SK-N-SH treated with all-trans-retinoic acid at 6 μM for 48 hours (cell line): ENCODE results near the gene AKT3.

Source experiments
- ATAC-seq: fragments of 200-7000 bp; cut with Tn5 transposase; 3 replicates; pipeline ENCODE4 v1.9.1; 2020; ENCODE audit warnings: mild to moderate bottlenecking, moderate library complexity
- ARNTL ChIP-seq: fragments of 450-650 bp; formaldehyde crosslinking; IDR thresholded peaks from 2 replicates; pipeline ENCODE4 v1.5.0; 2020; ENCODE audit warnings: low read depth, mild to moderate bottlenecking, moderate library complexity, borderline replicate concordance
- BACH2 ChIP-seq: fragments of 250-450 bp; sonication (Bioruptor Pico); IDR thresholded peaks from 2 replicates; pipeline ENCODE4 v1.9.0; 2021; ENCODE audit warnings: mild to moderate bottlenecking, borderline replicate concordance
- CREB5 ChIP-seq: fragments of 250-450 bp; sonication (Bioruptor Pico); IDR thresholded peaks from 2 replicates; pipeline ENCODE4 v1.5.1; 2020; ENCODE audit warnings: low read depth, mild to moderate bottlenecking, moderate library complexity
- CSDC2 ChIP-seq: fragments of 250-450 bp; sonication (Bioruptor Pico); IDR thresholded peaks from 2 replicates; pipeline ENCODE4 v1.5.0; 2020; ENCODE audit warnings: mild to moderate bottlenecking, moderate library complexity
- CSRNP3 ChIP-seq: fragments of 250-450 bp; sonication (Bioruptor Pico); IDR thresholded peaks from 2 replicates; pipeline ENCODE4 v1.5.1; 2021; ENCODE audit warnings: mild to moderate bottlenecking, moderate library complexity
- ESRRG ChIP-seq: fragments of 250-450 bp; sonication (Bioruptor Pico); IDR thresholded peaks from 2 replicates; pipeline ENCODE4 v1.6.1; 2021; ENCODE audit warnings: mild to moderate bottlenecking
- GLIS3 ChIP-seq: fragments of 250-450 bp; sonication (Bioruptor Pico); IDR thresholded peaks from 2 replicates; pipeline ENCODE4 v1.5.0; 2020; ENCODE audit warnings: mild to moderate bottlenecking, moderate library complexity
- ISL1 ChIP-seq: fragments of 250-450 bp; sonication (Bioruptor Pico); IDR thresholded peaks from 2 replicates; pipeline ENCODE4 v2.1.2; 2022; ENCODE audit warnings: mild to moderate bottlenecking, moderate library complexity
- OSR1 ChIP-seq: fragments of 250-450 bp; sonication (Bioruptor Pico); IDR thresholded peaks from 2 replicates; pipeline ENCODE4 v1.8.0; 2022; ENCODE audit warnings: moderate library complexity, mild to moderate bottlenecking, inconsistent platforms
- PATZ1 ChIP-seq: fragments of 250-450 bp; sonication (Bioruptor Pico); IDR thresholded peaks from 2 replicates; pipeline ENCODE4 v1.8.0; 2020; ENCODE audit warnings: mild to moderate bottlenecking, moderate library complexity, borderline replicate concordance
- POU6F1 ChIP-seq: fragments of 250-450 bp; sonication (Bioruptor Pico); IDR thresholded peaks from 2 replicates; pipeline ENCODE4 v1.8.0; 2021; ENCODE audit warnings: low read depth, mild to moderate bottlenecking, moderate library complexity, borderline replicate concordance
- PPARA ChIP-seq: fragments of 250-450 bp; sonication (Bioruptor Pico); IDR thresholded peaks from 2 replicates; pipeline ENCODE4 v1.5.0; 2020; ENCODE audit warnings: mild to moderate bottlenecking, borderline replicate concordance
- RARB ChIP-seq: fragments of 250-450 bp; sonication (Bioruptor Pico); IDR thresholded peaks from 2 replicates; pipeline ENCODE4 v1.8.0; 2021; ENCODE audit warnings: mild to moderate bottlenecking, moderate library complexity
- SNAI2 ChIP-seq: fragments of 250-450 bp; sonication (Bioruptor Pico); IDR thresholded peaks from 2 replicates; pipeline ENCODE4 v1.5.0; 2020; ENCODE audit warnings: mild to moderate bottlenecking, moderate library complexity
- TCF4 ChIP-seq: fragments of 250-450 bp; sonication (Bioruptor Pico); IDR thresholded peaks from 2 replicates; pipeline ENCODE4 v1.8.0; 2021; ENCODE audit warnings: mild to moderate bottlenecking, moderate library complexity, borderline replicate concordance
- TSHZ2 ChIP-seq: fragments of 250-450 bp; sonication (Bioruptor Pico); IDR thresholded peaks from 2 replicates; pipeline ENCODE4 v1.5.0; 2020; ENCODE audit warnings: mild to moderate bottlenecking, moderate library complexity
- ZC3H10 ChIP-seq: fragments of 250-450 bp; sonication (Bioruptor Pico); IDR thresholded peaks from 2 replicates; pipeline ENCODE4 v1.5.1; 2021; ENCODE audit warnings: mild to moderate bottlenecking, moderate library complexity
- ZFP3 ChIP-seq: fragments of 250-450 bp; sonication (Bioruptor Pico); IDR thresholded peaks from 2 replicates; pipeline ENCODE4 v1.5.0; 2020; ENCODE audit warnings: mild to moderate bottlenecking, moderate library complexity
- ZFP30 ChIP-seq: fragments of 450-650 bp; formaldehyde crosslinking; IDR thresholded peaks from 2 replicates; pipeline ENCODE4 v1.5.0; 2022; ENCODE audit warnings: mild to moderate bottlenecking, moderate library complexity
- ZNF565 ChIP-seq: fragments of 450-650 bp; formaldehyde crosslinking; conservative IDR thresholded peaks from 2 replicates; pipeline ENCODE4 v1.5.0; 2020; ENCODE audit warnings: low read depth, mild to moderate bottlenecking, moderate library complexity
- ZNF8 ChIP-seq: fragments of 450-650 bp; formaldehyde crosslinking; IDR thresholded peaks from 2 replicates; pipeline ENCODE4 v1.5.0; 2020; ENCODE audit warnings: mild to moderate bottlenecking, moderate library complexity

AKT3 gene

GRCh38 chr1:243564814-243565213 is 285.2 kb downstream of the AKT3 start:
- no peak for ATAC-seq
- TF ChIP-seq ZNF565 (CRISPR knock-in tag) (no peak), PPARA (CRISPR knock-in tag) (no peak), OSR1 (CRISPR knock-in tag) (no peak), SNAI2 (CRISPR knock-in tag) (no peak), ARNTL (CRISPR knock-in tag) (no peak), ZNF8 (CRISPR knock-in tag) (no peak), RARB (CRISPR knock-in tag) (no peak), POU6F1 (no peak), CSDC2 (no peak), TSHZ2 (CRISPR knock-in tag) (no peak), CREB5 (CRISPR knock-in tag) (no peak), ZC3H10 (CRISPR knock-in tag) (no peak), ZFP3 (CRISPR knock-in tag) (no peak), BACH2 (CRISPR knock-in tag) (no peak), ESRRG (CRISPR knock-in tag) (no peak), TCF4 (CRISPR knock-in tag) (no peak), CSRNP3 (CRISPR knock-in tag) (no peak), GLIS3 (CRISPR knock-in tag) (no peak), ZFP30 (CRISPR knock-in tag) (no peak), ISL1 (CRISPR knock-in tag) (no peak)
- TF ChIP-seq, all 23 proteins: peak for 0

- ATAC-seq, result no peak
- TF ChIP-seq RARB (CRISPR knock-in tag), result no peak
- TF ChIP-seq CSDC2, result no peak
- TF ChIP-seq PATZ1 (CRISPR knock-in tag), result no peak
- TF ChIP-seq GLIS3 (CRISPR knock-in tag), result no peak
- TF ChIP-seq SNAI2 (CRISPR knock-in tag), result no peak
- TF ChIP-seq POU6F1, result no peak
- no peak for TF ChIP-seq OSR1 (CRISPR knock-in tag)
- TF ChIP-seq BACH2 (CRISPR knock-in tag), result no peak
- TF ChIP-seq CSRNP3 (CRISPR knock-in tag), result no peak
- TF ChIP-seq ESRRG (CRISPR knock-in tag), result no peak
- no peak for TF ChIP-seq ZNF8 (CRISPR knock-in tag)
- TF ChIP-seq ISL1 (CRISPR knock-in tag), result no peak
- no peak for TF ChIP-seq ZFP3 (CRISPR knock-in tag)
Measured at GRCh38 chr1:243563732-243564131, 286.3 kb downstream of the AKT3 start.
